Measurements from ENCODE around the gene SORD. TPM values are rescaled to one million over a fixed set of nuclear protein-coding genes. Genes with fewer than 3 reads are reported as not detected.
"Not testable (repeated sequence)": the region's sequence is repeated elsewhere in the genome, so short reads cannot be mapped to it uniquely, and the experiment has no call there.

Gene SORD
- total and polyA plus RNA-seq, 4 donors: 13.5 to 24.6 (median 21.9) TPM

DNA sequence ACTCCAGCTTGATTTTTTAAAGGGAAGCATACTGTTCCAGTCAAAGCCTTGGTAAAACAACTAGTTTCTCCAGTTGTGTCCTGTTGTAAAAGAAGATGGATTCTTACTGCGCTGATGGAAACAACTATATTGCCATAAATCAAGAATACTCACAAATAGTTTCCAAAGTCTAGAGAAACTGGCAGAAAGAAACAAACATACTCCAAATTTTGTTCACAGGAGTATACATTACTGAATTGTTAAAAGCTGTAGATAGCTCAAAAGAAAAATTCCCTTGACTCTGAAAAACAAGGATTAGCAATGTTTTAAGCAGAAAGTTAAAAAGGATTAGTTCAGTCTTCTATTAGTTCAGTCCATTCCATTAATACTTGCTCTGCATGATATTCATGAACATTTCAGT, 27.6 kb downstream of the SORD start:
- H3K36me3 ChIP-seq (ENCODE audit: control insufficient read depth, insufficient read depth, low read length): peaks cover 12% of the 10 kb centered on the region
- H3K27me3 ChIP-seq (ENCODE audit: control insufficient read depth, insufficient read depth, low read length): no peaks in the 10 kb centered on the region
- no peak overlapping the region for H3K27ac ChIP-seq (ENCODE audit: low read depth, low read length)
- DNase-seq (ENCODE audit: low read depth in 4 of 6, low spot score in 6 of 6): no peak
- H3K4me1 ChIP-seq (ENCODE audit: control insufficient read depth, insufficient read depth, low read length): no peaks in the 10 kb centered on the region
- H3K9me3 ChIP-seq (ENCODE audit: control insufficient read depth, insufficient read depth, low read length): peaks cover 10% of the 10 kb centered on the region
- WGBS (ENCODE audit: insufficient coverage): no CpG with 5 or more reads among the region's 1 CpG
- no peak overlapping the region for H3K4me3 ChIP-seq (ENCODE audit: low read depth, low read length)

DNA sequence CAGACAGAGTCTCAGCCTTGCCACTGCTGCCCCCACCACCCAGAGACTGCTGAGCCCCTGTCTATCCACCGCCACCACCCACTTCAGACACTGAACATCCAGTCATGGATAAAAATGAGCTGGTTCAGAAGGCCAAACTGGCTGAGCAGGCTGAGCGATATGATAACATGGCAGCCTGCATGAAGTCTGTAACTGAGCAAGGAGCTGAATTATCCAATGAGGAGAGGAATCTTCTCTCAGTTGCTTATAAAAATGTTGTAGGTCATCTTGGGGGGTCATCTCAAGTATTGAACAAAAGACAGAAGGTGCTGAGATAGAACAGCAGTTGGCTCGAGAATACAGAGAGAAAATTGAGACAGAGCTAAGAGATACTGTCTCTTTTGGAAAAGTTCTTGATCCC, 29.7 kb downstream of the SORD start:
- H3K27me3 ChIP-seq (ENCODE audit: control insufficient read depth, insufficient read depth, low read length); H3K4me1 ChIP-seq (ENCODE audit: control insufficient read depth, insufficient read depth, low read length); H3K27ac ChIP-seq (ENCODE audit: low read depth, low read length); H3K36me3 ChIP-seq (ENCODE audit: control insufficient read depth, insufficient read depth, low read length); DNase-seq (ENCODE audit: low read depth in 4 of 6, low spot score in 6 of 6); H3K9me3 ChIP-seq (ENCODE audit: control insufficient read depth, insufficient read depth, low read length); H3K4me3 ChIP-seq (ENCODE audit: low read depth, low read length): not testable (repeated sequence)
- 100% methylated on average over 2 of the region's 3 CpGs for WGBS (ENCODE audit: insufficient coverage)

DNA sequence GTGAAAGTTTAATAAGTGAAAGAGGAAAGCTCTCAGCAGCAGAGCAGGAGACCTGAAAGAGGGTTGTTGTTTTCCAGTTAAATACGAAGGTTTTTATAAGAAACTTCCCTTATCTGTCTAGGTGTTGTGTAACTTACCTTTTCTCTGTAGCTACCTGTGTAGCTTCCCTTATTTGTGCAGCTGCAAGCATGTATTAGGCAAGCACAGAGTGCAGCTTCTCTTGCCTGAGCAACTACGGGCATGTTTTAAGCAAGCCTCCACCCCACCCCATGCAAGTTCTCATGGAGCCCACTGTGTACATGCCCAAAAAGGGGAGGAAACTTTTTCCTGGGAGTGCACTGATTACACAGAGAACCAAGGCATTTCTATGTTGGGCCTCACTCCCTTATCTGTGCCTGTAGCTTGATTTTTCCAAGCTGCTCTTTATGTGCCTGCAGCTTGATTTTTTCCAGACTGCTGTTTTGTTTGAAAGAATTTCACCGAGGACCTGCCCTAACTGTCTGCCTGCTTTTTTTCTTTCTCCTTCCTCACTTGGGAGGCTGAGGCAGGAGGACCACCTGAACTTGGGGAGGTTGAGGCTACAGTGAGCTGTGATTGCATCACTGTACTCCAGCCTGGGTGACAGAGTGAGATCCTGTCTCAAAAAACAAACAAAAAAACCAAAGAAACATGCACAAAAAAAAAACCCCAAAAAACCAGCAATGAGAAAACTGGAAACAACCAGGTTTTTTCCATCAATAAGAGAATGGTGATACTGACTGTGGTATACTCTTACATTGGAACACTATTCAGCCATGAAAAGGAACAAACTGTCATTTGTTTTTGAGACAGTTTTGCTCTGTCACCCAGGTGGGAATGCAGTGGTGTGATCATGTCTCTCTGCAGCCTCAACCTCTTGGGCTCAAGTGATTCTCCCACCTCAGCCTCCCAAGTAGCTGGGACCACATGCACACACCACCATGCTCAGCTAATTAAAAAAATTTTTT, 36.0 kb downstream of the SORD start:
- not testable (repeated sequence) for H3K4me1 ChIP-seq (ENCODE audit: control insufficient read depth, insufficient read depth, low read length); H3K27ac ChIP-seq (ENCODE audit: low read depth, low read length); H3K27me3 ChIP-seq (ENCODE audit: control insufficient read depth, insufficient read depth, low read length); DNase-seq (ENCODE audit: low read depth in 4 of 6, low spot score in 6 of 6); H3K36me3 ChIP-seq (ENCODE audit: control insufficient read depth, insufficient read depth, low read length); H3K9me3 ChIP-seq (ENCODE audit: control insufficient read depth, insufficient read depth, low read length); H3K4me3 ChIP-seq (ENCODE audit: low read depth, low read length)
- 80% methylated on average over 1 of the region's 3 CpGs for WGBS (ENCODE audit: insufficient coverage)

DNA sequence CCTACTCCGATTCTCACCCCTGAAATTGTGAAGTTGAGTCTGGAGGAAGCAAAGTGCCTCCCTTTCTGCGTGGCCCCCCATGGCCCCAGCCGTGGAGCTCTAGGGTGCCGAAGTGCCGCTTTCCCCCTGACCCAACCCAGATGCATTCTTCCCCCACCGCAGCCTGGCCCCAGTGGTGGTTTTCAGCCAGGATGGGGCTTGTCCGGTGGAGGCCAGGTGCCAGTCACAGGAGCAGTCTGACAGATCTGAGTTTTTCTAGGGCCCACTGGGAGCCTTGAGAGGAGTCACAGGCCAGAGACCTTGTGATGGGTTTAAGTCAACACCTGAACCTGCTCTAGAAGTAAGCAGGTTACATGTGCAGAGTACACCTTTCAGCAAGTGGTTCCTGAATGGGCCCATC, 39.3 kb downstream of the SORD start:
- H3K27ac ChIP-seq (ENCODE audit: low read depth, low read length); H3K9me3 ChIP-seq (ENCODE audit: control insufficient read depth, insufficient read depth, low read length); H3K4me1 ChIP-seq (ENCODE audit: control insufficient read depth, insufficient read depth, low read length); H3K4me3 ChIP-seq (ENCODE audit: low read depth, low read length); DNase-seq (ENCODE audit: low read depth in 4 of 6, low spot score in 6 of 6); H3K36me3 ChIP-seq (ENCODE audit: control insufficient read depth, insufficient read depth, low read length); H3K27me3 ChIP-seq (ENCODE audit: control insufficient read depth, insufficient read depth, low read length): not testable (repeated sequence)
- WGBS (ENCODE audit: insufficient coverage): no CpG with 5 or more reads among the region's 7 CpGs

DNA sequence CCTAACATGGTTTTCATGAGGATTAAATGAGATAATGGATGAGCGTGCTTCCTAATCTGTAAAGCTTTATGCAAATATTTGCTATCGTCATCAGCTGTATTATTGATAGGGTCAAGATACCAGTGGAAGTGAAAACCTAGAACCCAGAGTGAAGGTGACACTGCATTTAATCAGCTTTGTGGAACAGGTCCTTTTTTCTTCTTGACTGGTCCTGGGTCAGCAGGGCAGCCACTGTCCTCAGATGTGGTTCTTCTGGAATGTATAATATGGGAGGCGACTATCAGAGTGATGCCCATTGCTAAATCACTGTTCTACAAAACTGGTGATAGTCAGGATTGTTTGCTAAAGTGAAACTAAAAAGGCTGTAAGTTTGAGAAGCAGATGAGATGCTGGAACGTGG, 41.4 kb downstream of the SORD start:
- no peaks in the 10 kb centered on the region for H3K4me1 ChIP-seq (ENCODE audit: control insufficient read depth, insufficient read depth, low read length)
- no peak for DNase-seq (ENCODE audit: low read depth in 4 of 6, low spot score in 6 of 6)
- 100% methylated on average over 1 of the region's 4 CpGs for WGBS (ENCODE audit: insufficient coverage)
- H3K36me3 ChIP-seq (ENCODE audit: control insufficient read depth, insufficient read depth, low read length): peaks cover 11% of the 10 kb centered on the region
- H3K27me3 ChIP-seq (ENCODE audit: control insufficient read depth, insufficient read depth, low read length): no peaks in the 10 kb centered on the region
- H3K4me3 ChIP-seq (ENCODE audit: low read depth, low read length): no peak overlapping the region
- H3K27ac ChIP-seq (ENCODE audit: low read depth, low read length): no peak overlapping the region
- no peaks in the 10 kb centered on the region for H3K9me3 ChIP-seq (ENCODE audit: control insufficient read depth, insufficient read depth, low read length)

DNA sequence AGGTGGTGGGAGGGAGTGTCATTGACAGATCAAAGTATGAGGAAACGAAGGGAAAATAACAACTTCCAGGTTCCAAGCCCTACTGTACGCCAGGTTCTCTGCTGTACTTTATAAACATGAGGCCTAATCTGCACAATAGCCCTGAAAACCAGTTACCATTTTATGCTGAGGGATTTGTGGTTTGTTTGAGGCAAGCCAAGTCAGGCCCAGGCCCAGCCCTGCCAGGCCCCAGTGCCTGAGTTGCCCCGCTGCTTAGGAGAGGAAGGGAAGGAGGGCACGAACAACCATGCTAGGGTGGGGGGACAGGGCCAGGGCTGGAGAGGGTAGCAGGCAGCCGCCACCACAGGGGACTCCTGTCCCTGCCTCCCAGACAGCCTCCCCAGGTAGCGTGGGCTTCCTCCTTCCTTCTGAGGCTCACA, 47.0 kb downstream of the SORD start:
- H3K27ac ChIP-seq (ENCODE audit: low read depth, low read length); H3K27me3 ChIP-seq (ENCODE audit: control insufficient read depth, insufficient read depth, low read length); H3K9me3 ChIP-seq (ENCODE audit: control insufficient read depth, insufficient read depth, low read length); H3K4me1 ChIP-seq (ENCODE audit: control insufficient read depth, insufficient read depth, low read length); DNase-seq (ENCODE audit: low read depth in 4 of 6, low spot score in 6 of 6); H3K4me3 ChIP-seq (ENCODE audit: low read depth, low read length): not testable (repeated sequence)
- WGBS (ENCODE audit: insufficient coverage): no CpG with 5 or more reads among the region's 6 CpGs
- peaks cover 20% of the 10 kb centered on the region for H3K36me3 ChIP-seq (ENCODE audit: control insufficient read depth, insufficient read depth, low read length)

DNA sequence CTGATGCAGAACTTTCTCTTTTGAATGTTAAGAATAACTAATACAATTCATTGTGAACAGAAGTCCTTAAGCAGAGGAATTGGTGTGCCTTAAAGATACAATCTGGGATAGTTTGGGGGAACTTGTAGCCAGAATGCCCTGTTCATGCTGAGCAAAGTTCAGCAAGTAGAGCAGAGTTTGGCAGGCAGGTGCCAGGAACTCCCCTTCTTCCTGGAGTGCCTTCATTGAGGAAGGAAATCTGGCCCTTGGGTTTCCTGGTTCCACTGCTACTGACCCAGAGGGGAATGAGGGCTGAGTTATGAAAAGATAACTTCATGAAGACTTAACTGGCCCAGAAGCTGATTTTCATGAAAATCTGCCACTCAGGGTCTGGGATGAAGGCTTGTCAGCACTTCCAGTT, 50.6 kb downstream of the SORD start:
- not testable (repeated sequence) for H3K9me3 ChIP-seq (ENCODE audit: control insufficient read depth, insufficient read depth, low read length); H3K27me3 ChIP-seq (ENCODE audit: control insufficient read depth, insufficient read depth, low read length); H3K27ac ChIP-seq (ENCODE audit: low read depth, low read length); DNase-seq (ENCODE audit: low read depth in 4 of 6, low spot score in 6 of 6); H3K4me1 ChIP-seq (ENCODE audit: control insufficient read depth, insufficient read depth, low read length); H3K4me3 ChIP-seq (ENCODE audit: low read depth, low read length)
- peaks cover 20% of the 10 kb centered on the region for H3K36me3 ChIP-seq (ENCODE audit: control insufficient read depth, insufficient read depth, low read length)

DNA sequence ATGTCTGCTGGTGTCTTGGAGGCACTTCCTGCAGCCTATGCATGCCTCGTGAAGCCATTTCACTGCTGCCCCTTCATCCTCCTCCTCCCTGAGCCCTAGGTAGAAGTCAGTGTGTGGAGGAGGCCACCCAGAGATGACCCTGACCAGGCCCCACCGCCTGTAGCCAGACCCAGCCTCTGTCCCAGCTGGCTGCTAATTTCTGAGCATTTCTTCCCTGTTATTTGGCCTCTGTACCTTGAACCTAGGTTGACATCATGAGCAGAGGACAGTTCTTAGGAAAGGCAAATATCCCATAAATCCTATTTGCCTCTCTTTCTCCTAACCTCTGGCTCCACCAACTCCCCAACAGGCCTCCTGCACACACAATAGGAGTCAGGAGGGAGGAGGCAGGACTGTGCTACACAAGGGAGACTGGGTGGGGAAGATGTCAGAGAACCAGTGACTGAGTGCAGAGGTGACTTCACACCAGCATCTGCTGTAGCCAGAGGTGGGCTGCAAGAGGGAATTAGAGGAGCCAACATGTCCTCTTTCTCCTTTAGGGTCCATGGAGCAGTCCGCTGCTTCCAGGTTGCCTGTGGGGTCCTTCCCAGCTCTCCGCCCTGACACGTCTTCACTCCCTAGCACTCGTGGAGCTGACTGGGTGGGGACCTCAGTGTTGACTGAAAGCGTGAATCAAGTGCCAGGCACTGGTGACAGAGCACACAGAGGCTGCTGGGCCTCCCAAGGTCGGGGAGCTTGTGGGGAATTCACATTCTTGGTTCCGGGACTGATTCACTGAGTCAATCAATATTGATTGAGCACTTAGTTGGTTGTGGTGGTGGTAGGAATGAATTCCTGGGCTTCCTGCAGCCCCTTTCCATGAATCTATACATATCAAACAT, 52.7 kb downstream of the SORD start:
- H3K27ac ChIP-seq (ENCODE audit: low read depth, low read length); H3K9me3 ChIP-seq (ENCODE audit: control insufficient read depth, insufficient read depth, low read length); H3K36me3 ChIP-seq (ENCODE audit: control insufficient read depth, insufficient read depth, low read length); H3K4me1 ChIP-seq (ENCODE audit: control insufficient read depth, insufficient read depth, low read length); H3K27me3 ChIP-seq (ENCODE audit: control insufficient read depth, insufficient read depth, low read length); DNase-seq (ENCODE audit: low read depth in 4 of 6, low spot score in 6 of 6); H3K4me3 ChIP-seq (ENCODE audit: low read depth, low read length): not testable (repeated sequence)
- WGBS (ENCODE audit: insufficient coverage): no CpG with 5 or more reads among the region's 9 CpGs

DNA sequence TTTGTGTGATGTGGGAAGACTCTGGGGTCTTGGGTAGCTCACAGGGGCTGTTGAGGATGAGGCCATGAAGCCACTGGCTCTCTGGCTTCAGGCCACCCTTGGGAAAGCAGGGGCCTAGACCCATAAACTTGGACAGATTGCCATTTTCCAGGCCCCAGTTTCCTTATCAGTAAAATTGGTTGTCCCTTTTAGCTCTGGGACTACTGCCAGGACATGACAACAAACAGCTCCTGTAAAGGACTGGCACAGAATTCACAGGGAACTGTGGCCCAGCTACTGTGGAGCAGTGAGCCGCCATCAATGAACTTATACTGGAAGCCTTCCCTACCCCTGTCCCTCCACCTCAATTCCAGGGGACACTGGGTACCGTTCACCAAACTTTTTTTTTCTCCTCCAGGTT, 54.4 kb downstream of the SORD start:
- no CpG with 5 or more reads among the region's 2 CpGs for WGBS (ENCODE audit: insufficient coverage)
- not testable (repeated sequence) for H3K4me1 ChIP-seq (ENCODE audit: control insufficient read depth, insufficient read depth, low read length); H3K27ac ChIP-seq (ENCODE audit: low read depth, low read length); H3K36me3 ChIP-seq (ENCODE audit: control insufficient read depth, insufficient read depth, low read length); H3K4me3 ChIP-seq (ENCODE audit: low read depth, low read length); H3K27me3 ChIP-seq (ENCODE audit: control insufficient read depth, insufficient read depth, low read length); DNase-seq (ENCODE audit: low read depth in 4 of 6, low spot score in 6 of 6); H3K9me3 ChIP-seq (ENCODE audit: control insufficient read depth, insufficient read depth, low read length)

All from spinal cord (tissue), 10 donors.